GM18498 (cell line): ENCODE results near the gene CAMTA1.
"Not testable (repeated sequence)": the region's sequence is repeated elsewhere in the genome, so short reads cannot be mapped to it uniquely, and the experiment has no call there.

Source experiments
- ATAC-seq: cut with Tn5 transposase; IDR thresholded peaks from one replicate; pipeline ENCODE4 v1.9.1; 2021; ENCODE audit warnings: mild to moderate bottlenecking, moderate library complexity; ENCODE audit not compliant: unreplicated experiment

Gene CAMTA1

DNA sequence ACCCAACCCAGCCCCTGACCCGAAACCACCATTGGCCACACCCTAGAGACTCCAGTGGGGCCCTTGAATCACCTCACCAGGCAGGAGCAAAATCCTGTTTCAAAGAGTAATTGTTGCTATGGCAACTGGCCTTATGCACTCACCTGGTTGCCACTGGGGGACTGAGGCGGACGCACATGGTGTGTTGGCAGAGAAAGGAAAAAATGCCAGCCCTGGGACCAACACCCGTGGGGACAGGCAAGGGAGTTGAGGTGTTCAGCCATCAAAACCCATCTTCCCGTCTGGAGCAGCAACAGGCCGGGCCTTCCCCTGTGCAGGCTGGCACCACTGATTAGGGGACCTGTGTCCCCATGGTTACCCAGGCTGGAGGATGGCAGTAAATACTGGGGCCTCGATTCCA, 590.1 kb downstream of the CAMTA1 start:
- ATAC-seq = no peak

DNA sequence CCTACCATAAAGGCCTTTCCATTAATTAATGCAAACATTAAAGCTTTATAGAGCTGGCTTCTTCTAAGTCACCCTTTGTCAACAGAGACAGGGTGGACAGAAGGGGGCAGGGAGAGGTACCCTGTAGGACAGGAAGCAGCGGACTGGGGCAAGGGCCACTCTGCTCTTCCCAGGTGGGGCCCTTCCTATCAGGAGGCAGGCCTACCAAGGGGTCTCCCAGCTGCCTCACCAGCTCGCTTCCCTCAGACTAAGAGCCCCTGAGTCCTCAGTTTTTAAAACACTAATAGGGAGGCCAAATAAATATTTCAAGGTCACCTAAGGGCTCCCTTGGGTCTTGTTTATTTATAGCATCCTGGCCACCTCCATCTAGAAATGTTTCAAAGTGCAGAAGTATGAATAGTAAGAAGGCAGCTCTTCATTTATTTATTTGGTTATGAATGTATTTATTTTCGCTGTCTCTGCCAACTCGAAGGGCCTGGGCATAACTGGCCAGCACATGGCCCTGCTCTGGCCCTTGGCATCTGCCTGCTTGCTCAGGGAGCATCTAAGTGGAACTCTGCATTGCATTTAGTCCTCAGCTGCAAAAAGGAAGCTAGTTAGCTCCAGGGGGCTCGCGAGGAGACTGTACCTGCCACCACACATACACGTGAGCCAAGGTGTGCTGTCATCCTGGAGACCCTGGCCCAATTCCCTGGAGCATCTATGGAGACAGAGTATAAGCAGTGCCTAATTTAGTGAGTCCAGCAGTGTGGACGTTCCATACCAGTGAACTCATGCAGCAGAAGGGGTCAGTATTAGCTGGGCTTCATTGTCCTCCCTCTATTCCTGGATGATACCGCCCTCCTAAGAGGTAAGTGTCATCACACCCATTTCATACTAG, 590.8 kb downstream of the CAMTA1 start:
- ATAC-seq = no peak

DNA sequence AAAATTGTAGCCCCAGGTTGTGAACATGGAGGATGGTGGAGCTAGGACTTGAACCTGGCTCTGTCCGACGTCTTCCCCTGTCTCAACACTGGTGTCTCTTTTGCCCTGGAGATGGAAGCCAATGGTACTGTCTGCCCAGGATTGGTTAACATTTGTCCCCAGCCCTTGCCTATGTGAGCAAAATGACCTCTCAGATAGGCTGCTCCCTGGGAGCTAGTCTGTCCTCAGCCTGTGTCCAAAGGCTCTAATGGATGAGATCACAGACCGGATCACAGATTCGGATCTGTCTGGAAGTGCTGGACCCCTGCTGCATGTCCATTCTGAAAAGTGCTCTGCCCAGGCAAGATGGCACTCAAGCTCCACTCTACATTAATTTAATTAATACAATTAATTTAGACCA, 591.4 kb downstream of the CAMTA1 start:
- no peak for ATAC-seq

DNA sequence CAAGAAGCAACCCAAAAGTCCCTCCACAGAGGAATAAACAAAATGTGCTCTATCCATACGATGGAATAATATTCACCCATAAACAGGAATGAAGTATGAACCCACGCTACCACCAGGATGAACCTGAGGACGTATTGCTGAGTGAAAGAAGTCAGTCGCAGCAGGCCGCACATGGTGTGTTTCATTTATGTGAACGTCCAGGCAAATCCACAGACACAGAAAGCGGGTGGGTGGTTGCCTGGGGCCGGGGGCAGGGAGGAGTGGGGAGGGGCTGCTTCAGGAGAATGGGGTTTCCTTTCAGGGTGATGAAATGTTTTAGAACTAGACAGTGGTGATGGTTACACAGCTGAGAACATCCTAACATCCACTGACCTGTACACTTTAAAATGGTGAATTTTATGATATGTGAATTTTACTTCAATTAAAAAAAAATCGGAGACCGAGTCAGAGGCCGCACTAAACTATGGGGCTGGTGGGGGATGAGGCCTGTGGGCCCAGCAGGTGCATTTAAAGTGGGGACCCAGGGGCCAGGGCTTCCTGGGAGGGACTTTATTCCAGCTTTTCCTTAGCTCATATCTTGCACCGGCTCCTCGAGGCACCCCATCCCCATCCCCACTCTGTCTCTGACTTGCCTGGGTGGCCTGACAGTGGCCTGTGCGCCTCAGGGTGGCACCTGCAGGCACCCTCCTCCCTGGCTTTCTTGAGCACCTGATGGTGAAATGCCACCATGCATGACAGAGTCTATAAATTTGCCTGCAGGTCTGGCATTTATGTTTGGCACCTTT, 593.3 kb downstream of the CAMTA1 start:
- ATAC-seq = no peak

GRCh38 chr1:7379441-7379971, 594.3 kb downstream of the CAMTA1 start:
- ATAC-seq = no peak

GRCh38 chr1:7380068-7380467, 594.8 kb downstream of the CAMTA1 start:
- ATAC-seq = not testable (repeated sequence)

DNA sequence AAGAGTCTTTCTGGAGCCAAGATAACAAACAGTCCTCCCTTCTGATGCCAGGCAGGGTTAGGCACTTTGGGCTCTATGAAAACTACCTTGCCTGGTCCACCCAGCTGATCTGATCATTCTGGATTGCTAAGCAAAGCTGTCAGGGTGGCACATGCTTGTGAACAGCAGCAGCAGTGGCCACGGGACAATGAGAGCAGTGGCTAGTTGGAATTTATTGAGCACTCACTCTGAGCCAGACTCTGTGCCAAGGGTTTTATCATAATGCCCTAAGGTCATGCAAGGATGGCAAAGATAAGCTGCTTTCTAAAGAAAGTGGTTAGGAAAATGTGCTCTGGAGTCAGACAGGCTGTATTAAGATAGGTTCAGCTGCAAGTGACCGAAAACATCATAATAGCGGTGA, 595.5 kb downstream of the CAMTA1 start:
- no peak for ATAC-seq

DNA sequence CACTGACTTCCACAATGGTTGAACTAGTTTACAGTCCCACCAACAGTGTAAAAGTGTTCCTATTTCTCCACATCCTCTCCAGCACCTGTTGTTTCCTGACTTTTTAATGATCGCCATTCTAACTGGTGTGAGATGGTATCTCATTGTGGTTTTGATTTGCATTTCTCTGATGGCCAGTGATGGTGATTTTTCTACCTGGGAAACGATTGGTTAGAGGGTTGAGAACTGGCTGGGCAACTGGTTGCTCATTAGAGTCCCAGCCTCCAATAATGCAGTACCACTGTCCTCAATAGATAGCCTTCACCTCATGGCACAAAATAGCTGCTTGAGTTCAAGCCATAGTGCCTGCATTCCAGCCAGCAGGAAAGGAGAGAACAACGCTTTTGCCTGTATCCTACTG, 596.5 kb downstream of the CAMTA1 start:
- not testable (repeated sequence) for ATAC-seq

DNA sequence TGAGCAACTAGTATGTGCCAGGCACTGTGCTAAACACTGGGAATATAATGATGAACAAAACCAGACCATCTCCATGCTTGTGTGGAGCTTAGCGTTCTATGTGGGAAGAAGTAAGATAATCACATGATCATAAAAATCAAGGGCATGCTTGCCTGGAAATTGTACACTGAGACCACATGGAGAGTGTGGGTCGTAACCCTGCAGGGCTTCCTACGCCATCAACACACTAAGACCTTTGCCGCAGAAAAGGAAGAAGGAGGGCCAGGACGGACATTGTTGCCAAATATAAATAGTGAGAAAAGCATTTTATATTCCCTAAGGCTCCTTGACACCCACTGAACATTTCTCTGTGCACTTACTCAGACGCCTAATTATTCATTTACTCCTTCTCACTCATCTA, 597.7 kb downstream of the CAMTA1 start:
- ATAC-seq = no peak

GRCh38 chr1:7383671-7384520, 598.6 kb downstream of the CAMTA1 start:
- no peak for ATAC-seq

- ATAC-seq = no peak
Observed at GRCh38 chr1:7384679-7385078, 599.4 kb downstream of the CAMTA1 start.

DNA sequence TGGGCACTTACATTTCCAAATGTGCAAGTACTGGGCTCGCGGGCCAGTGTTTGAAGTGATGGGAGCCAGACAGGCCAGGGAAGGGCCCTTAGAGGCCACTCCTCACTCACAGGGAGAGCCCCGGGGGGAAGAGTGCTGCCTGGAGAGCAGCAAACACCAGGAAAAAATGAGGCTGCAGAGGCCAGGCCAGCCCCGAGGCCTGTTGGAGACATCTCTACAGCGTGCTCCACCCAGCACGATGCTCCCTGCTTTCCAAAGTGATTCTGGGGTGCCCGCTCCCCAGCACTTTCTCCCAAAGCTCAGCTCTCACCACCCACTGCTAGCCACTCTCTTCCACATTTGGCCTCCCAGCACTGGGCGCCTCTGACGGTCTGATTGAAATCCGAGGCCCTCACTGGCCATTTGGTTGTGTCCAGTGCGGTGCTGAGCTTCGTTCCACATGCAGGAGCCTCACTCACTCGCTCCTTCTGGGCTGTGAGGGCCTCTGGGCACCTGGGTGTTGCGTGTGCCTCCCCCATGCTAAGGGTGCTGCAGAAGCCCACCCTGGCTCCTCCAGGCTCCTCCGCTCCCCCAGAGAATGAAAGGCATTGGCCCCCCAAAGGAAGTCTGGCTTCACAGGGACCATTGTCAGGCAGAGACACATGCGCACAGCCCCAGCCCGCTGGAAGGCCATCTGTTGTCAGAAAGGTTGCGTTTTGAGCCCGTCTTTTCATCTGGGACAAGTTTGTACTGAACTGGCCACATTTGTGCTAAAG, 600.4 kb downstream of the CAMTA1 start:
- ATAC-seq = no peak

DNA sequence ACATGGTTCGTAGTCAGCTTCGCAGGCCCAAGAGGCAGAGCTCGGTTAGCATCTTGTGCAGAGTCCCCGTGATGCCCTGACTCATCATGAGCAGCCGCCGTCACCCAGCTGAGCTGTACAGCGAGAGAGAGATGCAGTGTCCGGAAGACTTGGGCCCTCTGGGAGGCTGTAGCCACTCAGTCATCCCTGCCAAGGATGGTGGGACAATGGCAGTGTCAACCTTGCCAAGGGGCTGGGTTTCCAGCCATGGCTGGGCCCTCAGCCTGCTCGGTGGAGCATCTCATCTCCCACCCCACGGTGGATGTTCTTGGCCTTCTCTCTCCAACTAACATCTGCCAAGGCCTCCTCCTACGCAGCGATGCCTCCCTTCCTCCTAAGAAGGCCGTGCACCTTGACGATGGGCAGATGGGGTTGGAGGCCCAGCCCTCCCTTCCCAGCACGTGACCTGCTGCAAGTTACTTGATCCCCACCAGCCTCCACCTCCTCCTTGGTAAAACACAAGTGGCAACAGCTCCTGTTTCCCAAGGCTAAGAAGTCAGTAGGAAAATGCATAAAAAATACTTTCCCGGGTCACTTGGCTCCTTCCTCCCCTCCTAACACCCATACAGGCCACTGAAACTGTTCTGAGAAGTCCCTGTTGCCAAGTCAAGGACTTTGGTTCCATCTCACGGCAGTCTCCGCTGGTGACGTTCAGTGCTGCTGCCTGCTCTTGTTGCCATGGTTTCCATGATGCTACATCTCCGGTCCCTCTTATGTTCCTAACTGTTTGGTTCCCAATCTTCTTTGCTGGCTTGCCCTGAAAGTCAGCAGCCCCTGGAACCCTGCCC, 601.2 kb downstream of the CAMTA1 start:
- ATAC-seq = no peak

- ATAC-seq = no peak
Observed at GRCh38 chr1:7387053-7387927, 602.0 kb downstream of the CAMTA1 start.

DNA sequence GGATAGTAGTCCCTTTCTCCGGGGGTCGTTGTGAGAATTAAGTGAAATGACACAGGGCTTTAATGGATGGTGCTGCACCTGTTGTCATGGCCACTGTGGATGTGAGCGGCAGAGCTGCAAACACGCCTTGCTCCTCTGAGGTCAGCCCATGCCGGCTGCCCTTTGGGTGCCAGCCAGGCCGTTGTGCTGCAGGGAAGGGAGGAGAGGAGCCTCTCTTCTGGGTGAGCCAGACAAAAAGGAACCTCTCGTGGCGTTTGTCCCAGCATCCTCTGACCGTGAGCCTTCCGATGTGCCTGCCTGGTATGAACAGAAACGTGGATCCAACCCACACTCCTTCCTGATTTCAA, 602.9 kb downstream of the CAMTA1 start:
- no peak for ATAC-seq

DNA sequence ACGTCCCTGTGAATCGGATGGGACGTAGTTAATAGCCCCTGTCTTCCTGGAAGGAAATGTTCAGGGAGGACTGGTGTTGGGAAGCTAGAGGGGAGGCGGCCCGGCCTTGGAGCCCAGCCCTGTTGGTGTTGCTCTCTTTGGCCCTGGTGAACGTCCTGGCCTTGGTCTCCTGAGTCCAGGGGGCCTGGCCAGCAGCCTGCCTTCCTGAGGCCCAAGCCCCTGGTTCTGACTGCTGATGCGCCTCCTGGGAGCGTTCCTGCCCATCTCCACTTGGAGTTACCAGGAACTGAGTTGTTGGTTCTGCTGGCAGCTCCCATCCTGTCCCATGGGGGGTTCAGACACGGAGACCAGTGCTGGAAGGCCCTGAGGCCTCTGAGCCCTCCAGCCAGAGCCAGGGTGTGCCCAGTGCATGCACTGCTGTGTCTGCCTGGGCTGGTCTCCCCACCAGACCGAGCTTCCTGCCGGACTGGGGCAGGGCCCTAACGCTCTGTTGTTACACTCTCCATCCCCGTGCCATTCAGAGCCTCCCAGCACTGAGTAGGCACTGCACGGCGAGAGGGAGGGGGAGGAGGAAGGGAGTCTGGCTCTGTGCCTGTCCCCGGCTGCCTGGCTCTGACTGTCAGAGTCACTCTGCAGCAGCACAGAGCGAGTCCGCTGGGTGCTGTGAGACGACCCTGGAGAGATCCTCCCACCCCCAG, 603.4 kb downstream of the CAMTA1 start:
- ATAC-seq = no peak

DNA sequence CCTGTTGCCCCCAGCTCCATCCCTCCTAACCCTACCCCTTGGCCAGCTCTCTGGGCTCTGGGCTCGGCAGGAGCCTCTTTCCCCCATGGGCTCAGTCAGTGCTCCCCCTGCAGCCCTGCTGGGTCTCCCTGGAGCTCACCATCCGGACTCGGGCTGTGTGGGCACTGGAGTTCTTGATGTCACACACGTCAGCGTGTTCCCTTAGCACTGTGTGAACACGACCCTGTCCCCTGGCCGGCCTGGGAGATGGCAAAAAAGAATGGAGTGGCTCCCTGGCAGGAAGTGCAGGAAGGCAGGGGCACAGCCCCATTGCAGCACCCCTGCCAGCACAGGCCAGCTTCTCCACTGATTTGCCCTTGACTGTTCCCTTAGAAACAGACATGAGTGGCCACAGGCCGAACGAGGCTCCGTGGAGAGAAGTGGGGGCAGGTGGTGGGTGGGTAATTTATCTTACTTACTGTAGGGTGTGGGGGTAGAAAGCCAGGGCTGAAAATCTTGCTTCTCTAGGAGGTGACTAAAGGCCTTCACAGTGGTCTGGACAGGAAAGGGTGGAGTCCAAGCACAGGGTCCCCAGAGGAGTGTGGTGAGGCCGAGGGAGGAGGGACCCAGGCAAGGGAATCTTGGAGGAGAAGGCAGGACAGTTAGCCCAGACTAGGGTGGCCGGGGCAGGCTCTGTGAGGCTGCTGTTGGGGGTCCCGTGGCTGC, 604.1 kb downstream of the CAMTA1 start:
- no peak for ATAC-seq
